Thymus (tissue), 11 donors: ENCODE results near the gene KMT2C. TPM values are rescaled to one million over a fixed set of nuclear protein-coding genes. Genes with fewer than 3 reads are reported as not detected.

Experiments
- DNase-seq, 9 donors: peaks; one replicate each; pipeline ENCODE4 v3.0.0-alpha.2; 2013; ENCODE audit warnings: low spot score in 9 of 9, low read depth in 6 of 9, missing footprints in 1 of 9
- H3K27ac ChIP-seq, 2 donors: one replicate each; pipeline ENCODE4 v1.5.1; 2013; ENCODE audit warnings: control low read depth in 1 of 2, low read depth in 1 of 2, low read length in 1 of 2, mild to moderate bottlenecking in 1 of 2, moderate library complexity in 1 of 2
- H3K27me3 ChIP-seq, 2 donors: one replicate each; pipeline ENCODE4 v1.5.1; 2013; ENCODE audit warnings: low read length in 1 of 2; ENCODE audit not compliant: control insufficient read depth in 2 of 2, insufficient read depth in 1 of 2
- H3K36me3 ChIP-seq, 2 donors: one replicate each; pipeline ENCODE4 v1.5.1; 2013; ENCODE audit warnings: low read length in 1 of 2, mild to moderate bottlenecking in 1 of 2, moderate library complexity in 1 of 2; ENCODE audit not compliant: control insufficient read depth in 2 of 2, insufficient read depth in 2 of 2
- H3K4me1 ChIP-seq, 2 donors: one replicate each; pipeline ENCODE4 v1.5.1; 2013; ENCODE audit warnings: low read length in 2 of 2; ENCODE audit not compliant: control insufficient read depth in 2 of 2, insufficient read depth in 2 of 2
- H3K4me3 ChIP-seq, 2 donors: one replicate each; pipeline ENCODE4 v1.5.1; 2013; ENCODE audit warnings: low read length in 2 of 2, control low read depth in 1 of 2, mild to moderate bottlenecking in 1 of 2
- H3K9me3 ChIP-seq, 2 donors: one replicate each; pipeline ENCODE4 v1.5.1; 2013; ENCODE audit warnings: low read length in 1 of 2, mild to moderate bottlenecking in 1 of 2; ENCODE audit not compliant: control insufficient read depth in 2 of 2, insufficient read depth in 1 of 2
- WGBS: extraction: QIAGEN DNeasy Blood & Tissue Kit; methylation state at CpG from one replicate; pipeline ENCODE4 v1.1.7; 2013; 5-methylcytosine and 5-hydroxymethylcytosine counted together
- polyA plus RNA-seq: library from polyadenylated mRNA; stranded (reverse); fragments of 200-250 nt; gene quantifications from one replicate; pipeline ENCODE4 v1.2.3, GENCODE V29; 2013
- total RNA-seq: library from RNA; stranded (reverse); fragments of 120-200 nt; gene quantifications from one replicate; pipeline ENCODE4 v1.2.4, GENCODE V29; 2013
- donor health status: healthy.

KMT2C gene
- total and polyA plus RNA-seq, 2 donors: 14.4 to 26.2 TPM

GRCh38 chr7:152103066-152103465 lies 332.7 kb downstream of the KMT2C start:
- H3K9me3 ChIP-seq: no peaks in the 10 kb centered on the region
- no peak overlapping the region for H3K4me3 ChIP-seq

GRCh38 chr7:152097330-152097729 lies 338.5 kb downstream of the KMT2C start:
- Histone ChIP-seq H3K9me3 (no peaks in the 10 kb centered on the region), H3K4me1 (peaks cover 0 to 3% of the 10 kb centered on the region in 2 donors), H3K36me3 (peaks cover 3 to 4% of the 10 kb centered on the region in 2 donors), H3K27me3 (no peaks in the 10 kb centered on the region), H3K4me3 (no peak overlapping the region), H3K27ac (no peak overlapping the region)
- 97% methylated on average over 4 of the region's 4 CpGs for WGBS
- no peak for DNase-seq

More at GRCh38 chr7:152103066-152103465, 332.7 kb downstream of the KMT2C start:
- H3K27me3 ChIP-seq: no peaks in the 10 kb centered on the region
- H3K36me3 ChIP-seq: peaks cover 4 to 5% of the 10 kb centered on the region in 2 donors
- 60% methylated on average over 7 of the region's 7 CpGs for WGBS
- H3K27ac ChIP-seq: peak overlapping the region in 1 of 2 donors; percentile 18
- peaks cover 3 to 14% of the 10 kb centered on the region in 2 donors for H3K4me1 ChIP-seq
- DNase-seq: peak in 4 of 9 donors; percentile 6 to 44 (median 18)

DNA sequence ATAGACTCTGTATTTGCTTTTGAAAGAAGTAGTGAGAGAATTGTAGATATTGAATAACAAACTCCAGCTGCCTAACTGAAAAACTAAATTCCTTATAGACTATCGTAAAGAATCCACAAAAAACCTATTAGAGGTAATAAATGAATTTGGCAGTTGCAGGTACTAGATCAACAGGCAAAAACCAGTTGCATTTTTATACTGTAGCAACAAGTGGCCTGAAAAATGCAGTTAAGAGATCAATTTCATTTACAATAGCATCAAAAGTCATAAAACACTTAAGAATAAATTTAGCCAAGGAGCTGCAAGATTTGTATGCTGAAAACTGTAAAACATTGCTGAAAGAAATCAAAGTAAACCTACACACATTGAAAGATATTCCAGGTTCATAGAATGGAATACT lies 340.0 kb downstream of the KMT2C start:
- no peaks in the 10 kb centered on the region for H3K9me3 ChIP-seq
- no peaks in the 10 kb centered on the region for H3K36me3 ChIP-seq
- no peak overlapping the region for H3K4me3 ChIP-seq
- no peaks in the 10 kb centered on the region for H3K27me3 ChIP-seq
- DNase-seq: no peak
- no peaks in the 10 kb centered on the region for H3K4me1 ChIP-seq
- no peak overlapping the region for H3K27ac ChIP-seq
- WGBS: 99% methylated on average over 1 of the region's 1 CpG

DNA sequence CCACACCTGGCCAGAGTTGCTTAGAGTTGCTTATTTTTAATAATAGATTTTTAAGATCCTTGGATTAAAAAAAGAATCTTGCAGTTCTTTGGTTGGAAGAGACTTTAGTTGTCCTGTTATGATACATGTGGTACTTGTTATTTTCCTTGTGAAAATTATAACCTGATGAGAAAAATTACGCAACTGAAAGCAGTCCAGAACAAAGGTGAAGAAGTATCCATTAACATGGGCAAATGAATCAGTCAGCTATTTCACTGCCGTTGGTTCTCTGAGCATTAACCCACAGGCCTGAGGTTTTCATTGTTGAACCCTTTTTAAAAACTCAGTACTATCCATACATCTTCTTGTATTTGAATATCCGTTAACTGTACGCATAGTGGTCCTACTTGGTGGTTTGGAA lies 342.1 kb downstream of the KMT2C start:
- no peak for DNase-seq
- peaks cover 0 to 3% of the 10 kb centered on the region in 2 donors for H3K9me3 ChIP-seq
- no peaks in the 10 kb centered on the region for H3K27me3 ChIP-seq
- no peaks in the 10 kb centered on the region for H3K36me3 ChIP-seq
- WGBS: 97% methylated on average over 4 of the region's 4 CpGs
- no peak overlapping the region for H3K27ac ChIP-seq
- H3K4me3 ChIP-seq: no peak overlapping the region
- no peaks in the 10 kb centered on the region for H3K4me1 ChIP-seq

DNA sequence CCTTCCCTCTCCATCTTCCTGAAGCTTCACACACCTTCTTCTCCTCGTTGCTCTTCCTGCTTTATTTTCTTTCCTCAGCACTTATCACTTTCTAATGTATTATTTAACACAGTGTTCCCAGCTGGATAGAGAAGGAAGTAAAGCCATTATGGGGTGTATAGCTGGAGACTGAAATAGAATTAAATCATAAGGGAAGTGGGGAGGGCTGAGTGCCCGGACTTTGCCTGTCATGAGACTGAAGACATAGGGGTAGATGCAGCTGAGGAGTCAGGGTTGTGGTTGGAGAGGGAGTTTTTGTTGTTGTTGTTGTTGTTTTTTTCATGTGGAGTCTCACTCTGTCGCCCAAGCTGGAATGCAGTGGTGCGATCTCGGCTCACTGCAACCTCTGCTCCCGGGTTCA lies 345.1 kb downstream of the KMT2C start:
- Histone ChIP-seq H3K9me3 (peaks cover 0 to 3% of the 10 kb centered on the region in 2 donors), H3K27ac (no peak overlapping the region), H3K36me3 (no peaks in the 10 kb centered on the region), H3K27me3 (no peaks in the 10 kb centered on the region), H3K4me1 (no peaks in the 10 kb centered on the region), H3K4me3 (no peak overlapping the region)
- no peak for DNase-seq
- WGBS: 97% methylated on average over 6 of the region's 6 CpGs

DNA sequence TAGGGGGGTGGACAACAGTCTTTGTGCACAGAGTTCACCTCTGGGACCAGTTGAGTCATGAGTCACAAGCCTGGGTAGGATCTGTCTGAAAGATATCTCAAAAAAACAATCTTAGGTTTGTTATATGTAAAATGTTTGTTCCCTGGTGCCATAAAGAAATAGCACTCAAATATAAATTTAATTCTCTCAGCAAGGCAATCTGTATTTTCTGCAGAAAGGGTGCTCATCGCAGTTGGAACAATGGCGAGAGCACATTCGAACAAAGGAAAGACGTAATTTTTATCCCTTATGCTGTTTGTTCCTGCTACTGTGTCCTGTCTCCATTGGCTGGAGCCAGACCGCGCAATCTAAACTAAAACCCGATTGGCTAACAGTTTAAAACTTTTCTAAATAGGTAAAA lies 346.6 kb downstream of the KMT2C start:
- WGBS: 98% methylated on average over 7 of the region's 7 CpGs
- H3K4me3 ChIP-seq: no peak overlapping the region
- no peaks in the 10 kb centered on the region for H3K36me3 ChIP-seq
- peaks cover 0 to 3% of the 10 kb centered on the region in 2 donors for H3K9me3 ChIP-seq
- no peaks in the 10 kb centered on the region for H3K27me3 ChIP-seq
- H3K27ac ChIP-seq: no peak overlapping the region
- no peak for DNase-seq
- H3K4me1 ChIP-seq: no peaks in the 10 kb centered on the region

DNA sequence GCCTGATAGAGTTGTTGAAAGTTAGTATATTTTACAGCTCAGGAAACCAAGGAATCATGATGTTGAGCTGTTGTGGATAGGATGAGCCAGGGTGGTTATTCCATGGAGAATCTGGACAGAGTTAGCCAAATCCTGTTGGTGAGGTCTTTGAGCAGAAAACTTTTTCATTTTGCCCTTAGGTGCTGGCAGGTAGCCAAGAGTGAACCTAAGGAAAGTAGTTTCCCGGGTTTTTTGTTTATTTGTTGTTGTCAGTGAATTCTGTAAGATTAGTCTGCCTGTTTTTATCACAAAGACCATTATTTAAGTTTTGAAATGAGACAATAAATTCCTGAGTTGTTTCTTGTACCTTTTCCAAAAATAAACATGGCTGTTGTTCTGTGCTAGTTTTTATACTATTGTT lies 349.3 kb downstream of the KMT2C start:
- no peaks in the 10 kb centered on the region for H3K4me1 ChIP-seq
- no peaks in the 10 kb centered on the region for H3K36me3 ChIP-seq
- no peak for DNase-seq
- H3K4me3 ChIP-seq: no peak overlapping the region
- H3K27me3 ChIP-seq: no peaks in the 10 kb centered on the region
- H3K9me3 ChIP-seq: peaks cover 0 to 3% of the 10 kb centered on the region in 2 donors
- no peak overlapping the region for H3K27ac ChIP-seq
- WGBS: 93% methylated on average over 1 of the region's 1 CpG

- no peak overlapping the region for H3K27ac ChIP-seq
- 95% methylated on average over 3 of the region's 3 CpGs for WGBS
- H3K36me3 ChIP-seq: no peaks in the 10 kb centered on the region
- H3K27me3 ChIP-seq: no peaks in the 10 kb centered on the region
- peaks cover 0 to 3% of the 10 kb centered on the region in 2 donors for H3K9me3 ChIP-seq
- H3K4me1 ChIP-seq: no peaks in the 10 kb centered on the region
- no peak overlapping the region for H3K4me3 ChIP-seq
- DNase-seq: no peak
Measured at GRCh38 chr7:152085131-152085530, 350.7 kb downstream of the KMT2C start.
